MM.1S (cell line): ENCODE data around the gene JAG2.

Experiments
- CTCF ChIP-seq: fragments of 300-600 bp; sonication (generic); IDR thresholded peaks from 2 replicates; pipeline ENCODE4 v1.5.1; 2016; ENCODE audit warnings: antibody characterized with exemption, low read length, mixed read lengths
- EZH2 ChIP-seq: fragments of 300-600 bp; sonication (generic); optimal IDR thresholded peaks from 2 replicates; pipeline ENCODE3; 2017; ENCODE audit warnings: low read depth, mild to moderate bottlenecking, antibody characterized with exemption, low read length, mixed read lengths
- EZH2phosphoT487 ChIP-seq: fragments of 300-600 bp; sonication (generic); IDR thresholded peaks from 2 replicates; pipeline ENCODE4 v1.6.1; 2018; ENCODE audit warnings: antibody characterized with exemption, low read length

- TF ChIP-seq CTCF (no peak), EZH2 (no peak), EZH2phosphoT487 (no peak)
These were observed 76.2 kb downstream of the JAG2 start for GRCh38 chr14:105092171-105093037.
